ENCODE data around the gene ZSWIM1.

DNA sequence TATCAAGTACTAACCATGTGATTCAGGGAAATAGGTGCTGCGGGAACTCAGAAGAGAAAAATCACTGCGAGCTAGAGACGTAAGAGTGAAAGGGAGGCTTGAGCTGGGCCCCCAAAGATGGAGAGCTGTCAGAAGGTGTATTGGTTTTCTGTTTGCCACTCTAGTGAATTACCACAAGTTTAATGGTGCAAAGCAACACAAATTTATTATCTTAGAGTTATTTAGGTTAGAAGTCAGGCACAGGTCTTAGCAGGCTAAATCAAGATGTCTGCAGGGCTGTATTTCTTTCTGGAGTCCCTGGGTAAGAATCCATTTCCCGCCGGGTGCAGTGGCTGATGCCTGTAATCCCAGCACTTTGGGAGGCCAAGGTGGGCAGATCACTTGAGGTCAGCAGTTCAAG, 21.1 kb upstream of the ZSWIM1 start:
- TF ChIP-seq, protein P1, sequence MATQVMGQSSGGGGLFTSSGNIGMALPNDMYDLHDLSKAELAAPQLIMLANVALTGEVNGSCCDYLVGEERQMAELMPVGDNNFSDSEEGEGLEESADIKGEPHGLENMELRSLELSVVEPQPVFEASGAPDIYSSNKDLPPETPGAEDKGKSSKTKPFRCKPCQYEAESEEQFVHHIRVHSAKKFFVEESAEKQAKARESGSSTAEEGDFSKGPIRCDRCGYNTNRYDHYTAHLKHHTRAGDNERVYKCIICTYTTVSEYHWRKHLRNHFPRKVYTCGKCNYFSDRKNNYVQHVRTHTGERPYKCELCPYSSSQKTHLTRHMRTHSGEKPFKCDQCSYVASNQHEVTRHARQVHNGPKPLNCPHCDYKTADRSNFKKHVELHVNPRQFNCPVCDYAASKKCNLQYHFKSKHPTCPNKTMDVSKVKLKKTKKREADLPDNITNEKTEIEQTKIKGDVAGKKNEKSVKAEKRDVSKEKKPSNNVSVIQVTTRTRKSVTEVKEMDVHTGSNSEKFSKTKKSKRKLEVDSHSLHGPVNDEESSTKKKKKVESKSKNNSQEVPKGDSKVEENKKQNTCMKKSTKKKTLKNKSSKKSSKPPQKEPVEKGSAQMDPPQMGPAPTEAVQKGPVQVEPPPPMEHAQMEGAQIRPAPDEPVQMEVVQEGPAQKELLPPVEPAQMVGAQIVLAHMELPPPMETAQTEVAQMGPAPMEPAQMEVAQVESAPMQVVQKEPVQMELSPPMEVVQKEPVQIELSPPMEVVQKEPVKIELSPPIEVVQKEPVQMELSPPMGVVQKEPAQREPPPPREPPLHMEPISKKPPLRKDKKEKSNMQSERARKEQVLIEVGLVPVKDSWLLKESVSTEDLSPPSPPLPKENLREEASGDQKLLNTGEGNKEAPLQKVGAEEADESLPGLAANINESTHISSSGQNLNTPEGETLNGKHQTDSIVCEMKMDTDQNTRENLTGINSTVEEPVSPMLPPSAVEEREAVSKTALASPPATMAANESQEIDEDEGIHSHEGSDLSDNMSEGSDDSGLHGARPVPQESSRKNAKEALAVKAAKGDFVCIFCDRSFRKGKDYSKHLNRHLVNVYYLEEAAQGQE (IDR thresholded peaks at IDR 0.05; ENCODE audit: insufficient read depth in 1 of 2, low read depth in 2 of 2, low read length in 1 of 2): no peak
- TF ChIP-seq, protein P2, sequence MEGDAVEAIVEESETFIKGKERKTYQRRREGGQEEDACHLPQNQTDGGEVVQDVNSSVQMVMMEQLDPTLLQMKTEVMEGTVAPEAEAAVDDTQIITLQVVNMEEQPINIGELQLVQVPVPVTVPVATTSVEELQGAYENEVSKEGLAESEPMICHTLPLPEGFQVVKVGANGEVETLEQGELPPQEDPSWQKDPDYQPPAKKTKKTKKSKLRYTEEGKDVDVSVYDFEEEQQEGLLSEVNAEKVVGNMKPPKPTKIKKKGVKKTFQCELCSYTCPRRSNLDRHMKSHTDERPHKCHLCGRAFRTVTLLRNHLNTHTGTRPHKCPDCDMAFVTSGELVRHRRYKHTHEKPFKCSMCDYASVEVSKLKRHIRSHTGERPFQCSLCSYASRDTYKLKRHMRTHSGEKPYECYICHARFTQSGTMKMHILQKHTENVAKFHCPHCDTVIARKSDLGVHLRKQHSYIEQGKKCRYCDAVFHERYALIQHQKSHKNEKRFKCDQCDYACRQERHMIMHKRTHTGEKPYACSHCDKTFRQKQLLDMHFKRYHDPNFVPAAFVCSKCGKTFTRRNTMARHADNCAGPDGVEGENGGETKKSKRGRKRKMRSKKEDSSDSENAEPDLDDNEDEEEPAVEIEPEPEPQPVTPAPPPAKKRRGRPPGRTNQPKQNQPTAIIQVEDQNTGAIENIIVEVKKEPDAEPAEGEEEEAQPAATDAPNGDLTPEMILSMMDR (IDR thresholded peaks at IDR 0.05): no peak

All from Panc1 (cell line).